SK-N-SH (cell line): ENCODE results near the gene TRDMT1. TPM values are rescaled to one million over a fixed set of nuclear protein-coding genes. Genes with fewer than 3 reads are reported as not detected.

ENCODE experiments used
- CTCF ChIA-PET: fragments of 300-600, 350-600 bp; formaldehyde crosslinking; extraction: SDS; loops from one replicate; lab custom pipeline; 2021; lab: Yijun Ruan, JAX
- POLR2A ChIA-PET: fragments of 350-600 bp; sonication (Branson Sonifier 250); formaldehyde crosslinking; extraction: SDS; loops from one replicate; lab custom pipeline; 2020; ENCODE audit warnings: antibody characterized with exemption, inconsistent platforms; lab: Yijun Ruan, JAX
- DNase-seq: peaks from one replicate; pipeline ENCODE4 v3.0.0; 2012
- H2AFZ ChIP-seq: fragments of 200-600 bp; sonication (generic); 2 replicates; pipeline ENCODE4 v1.8.1; 2016; ENCODE audit warnings: antibody characterized with exemption, mild to moderate bottlenecking, low read depth
- H3F3A ChIP-seq: fragments of 200-600 bp; sonication (generic); replicated peaks from 2 replicates; pipeline ENCODE3; 2016; ENCODE audit warnings: antibody characterized with exemption, mild to moderate bottlenecking; ENCODE audit not compliant: insufficient read depth
- H3K27ac ChIP-seq, 2 experiments: fragments of 200-500 bp in 1 of 2; fragments of 200-600 bp in 1 of 2; sonication (Bioruptor generic) in 1 of 2; sonication (generic), shearing (Covaris generic) in 1 of 2; 2 replicates each; pipeline versions ENCODE4 v1.5.1 to v1.6.1; 2014 to 2016; ENCODE audit warnings: low read depth in 2 of 2, inconsistent platforms in 1 of 2, low read length in 1 of 2, mild to moderate bottlenecking in 1 of 2, mixed read lengths in 1 of 2
- H3K27me3 ChIP-seq: fragments of 200-600 bp; sonication (generic), shearing (Covaris generic); 2 replicates; pipeline ENCODE4 v1.6.1; 2016; ENCODE audit warnings: mixed run types; ENCODE audit not compliant: insufficient read depth
- H3K36me3 ChIP-seq, 2 experiments: fragments of 200-500 bp in 1 of 2; fragments of 200-600 bp in 1 of 2; sonication (Bioruptor generic) in 1 of 2; sonication (generic) in 1 of 2; replicated peaks in 1 of 2; 2 replicates each; pipeline versions ENCODE3 to v1.5.1; 2014 to 2016; ENCODE audit warnings: low read length in 1 of 2, mild to moderate bottlenecking in 1 of 2; ENCODE audit not compliant: insufficient read depth in 2 of 2, control insufficient read depth in 1 of 2
- H3K4me1 ChIP-seq, 2 experiments: fragments of 200-500 bp in 1 of 2; fragments of 200-600 bp in 1 of 2; sonication (Bioruptor generic) in 1 of 2; sonication (generic), shearing (Covaris generic) in 1 of 2; 2 replicates each; pipeline versions ENCODE4 v1.5.1 to v1.6.1; 2014 to 2016; ENCODE audit warnings: low read depth in 1 of 2, low read length in 1 of 2, mixed run types in 1 of 2; ENCODE audit not compliant: insufficient read depth in 2 of 2, control insufficient read depth in 1 of 2
- H3K4me2 ChIP-seq: fragments of 200-600 bp; sonication (generic), shearing (Covaris generic); 2 replicates; pipeline ENCODE4 v1.6.1; 2017; ENCODE audit warnings: mixed run types
- H3K4me3 ChIP-seq, 2 experiments: fragments of 200-500 bp in 1 of 2; fragments of 200-600 bp in 1 of 2; sonication (Bioruptor generic) in 1 of 2; sonication (generic), shearing (Covaris generic) in 1 of 2; 2 replicates each; pipeline versions ENCODE4 v1.5.1 to v1.8.1; 2014 to 2016; ENCODE audit warnings: low read depth in 2 of 2, inconsistent platforms in 1 of 2, low read length in 1 of 2, mild to moderate bottlenecking in 1 of 2, mixed read lengths in 1 of 2, moderate library complexity in 1 of 2
- H3K79me2 ChIP-seq: fragments of 200-600 bp; sonication (generic); 2 replicates; pipeline ENCODE4 v1.8.1; 2017; ENCODE audit warnings: mild to moderate bottlenecking; ENCODE audit not compliant: insufficient read depth
- H3K9ac ChIP-seq: fragments of 200-600 bp; sonication (generic); 2 replicates; pipeline ENCODE4 v1.6.1; 2017; ENCODE audit warnings: mixed run types
- H3K9me2 ChIP-seq: fragments of 200-600 bp; sonication (generic); 2 replicates; pipeline ENCODE4 v1.6.1; 2017; ENCODE audit warnings: mixed run types
- H3K9me3 ChIP-seq: fragments of 200-600 bp; sonication (generic); 2 replicates; pipeline ENCODE4 v1.6.1; 2017; ENCODE audit warnings: mixed run types, mild to moderate bottlenecking, moderate library complexity
- H4K20me1 ChIP-seq: fragments of 200-600 bp; sonication (generic); 2 replicates; pipeline ENCODE4 v1.6.1; 2017; ENCODE audit warnings: mild to moderate bottlenecking, mixed run types; ENCODE audit not compliant: insufficient read depth
- ELF1 ChIP-seq: IDR thresholded peaks from 2 replicates; pipeline ENCODE4 v1.4.0; 2012
- FOSL2 ChIP-seq: IDR thresholded peaks from 2 replicates; pipeline ENCODE4 v1.4.0; 2012; ENCODE audit warnings: low read depth, mild to moderate bottlenecking, moderate library complexity, borderline replicate concordance
- JUND ChIP-seq: IDR thresholded peaks from 2 replicates; pipeline ENCODE4 v1.4.0; 2012
- POLR2AphosphoS5 ChIP-seq: IDR thresholded peaks from 2 replicates; pipeline ENCODE4 v1.6.1; 2012; ENCODE audit warnings: low read depth, low read length
- RAD21 ChIP-seq: IDR thresholded peaks from 2 replicates; pipeline ENCODE4 v1.6.1; 2012; ENCODE audit warnings: mild to moderate bottlenecking, low read length
- RCOR1 ChIP-seq: fragments of 150-350 bp; IDR thresholded peaks from 2 replicates; pipeline ENCODE4 v1.6.1; 2017; ENCODE audit warnings: antibody characterized with exemption, low read length
- RFX5 ChIP-seq: IDR thresholded peaks from 2 replicates; pipeline ENCODE4 v1.6.1; 2012; ENCODE audit warnings: mild to moderate bottlenecking, improper control_type of control experiment, low read length
- RXRA ChIP-seq: IDR thresholded peaks from 2 replicates; pipeline ENCODE4 v1.4.0; 2012; ENCODE audit warnings: low read depth, mild to moderate bottlenecking, borderline replicate concordance
- SMC3 ChIP-seq: IDR thresholded peaks from 2 replicates; pipeline ENCODE4 v1.6.1; 2012; ENCODE audit warnings: low read depth, low read length, improper control_type of control experiment
- USF2 ChIP-seq: fragments of 150-350 bp; IDR thresholded peaks from 2 replicates; pipeline ENCODE4 v1.6.1; 2017; ENCODE audit warnings: antibody characterized with exemption, low read length, low read depth, borderline replicate concordance
- WGBS: methylation state at CpG from one replicate; pipeline ENCODE4 v1.1.6; 2017; ENCODE audit warnings: low lambda C conversion rate; 5-methylcytosine and 5-hydroxymethylcytosine counted together
- polyA plus RNA-seq, 3 experiments: library from polyadenylated mRNA; depleted of rRNA; stranded (reverse); fragments of >200 nt; gene quantifications; 2 replicates each; pipeline ENCODE4 v1.2.3, GENCODE V29; 2012

TRDMT1 gene
- polyA plus RNA-seq, 1 of the 3 experiments (the other 2 are of a cell fraction) = 3.1 TPM

DNA sequence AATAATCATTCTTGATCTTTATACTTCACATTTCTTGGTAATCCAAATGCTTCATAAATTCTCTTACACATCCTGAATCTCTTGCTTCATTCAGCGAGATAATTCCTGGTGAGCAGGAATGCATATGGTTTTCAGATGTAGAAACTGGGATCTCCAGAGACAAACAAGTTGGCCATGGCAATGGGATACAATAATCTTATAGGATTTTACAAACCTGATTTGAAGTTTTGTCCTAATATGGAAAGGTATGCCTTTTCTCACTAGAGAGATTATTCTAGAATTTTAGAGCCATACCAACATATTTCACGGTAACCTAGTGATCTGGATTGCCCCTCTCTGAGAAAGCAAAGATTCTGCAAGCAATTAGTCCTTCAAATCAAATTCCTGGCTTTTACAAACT, 13.1 kb upstream of the TRDMT1 start:
- TF ChIP-seq RXRA = 0 out of 2 replicates have a peak, but pooled peaks have one; percentile 1
- no peak for TF ChIP-seq ELF1
- H3K79me2 ChIP-seq = peaks cover 30% of the 10 kb centered on the region
- peak overlapping the region; percentile 58; the same call in 1 of the 2 replicates for H2AFZ ChIP-seq
- no peaks in the 10 kb centered on the region for H3K9me3 ChIP-seq
- H3K4me2 ChIP-seq = peak overlapping the region; percentile 65
- H4K20me1 ChIP-seq = no peaks in the 10 kb centered on the region
- H3K4me3 ChIP-seq = peak overlapping the region; percentile 27 to 51; a peak in 3 of 4 replicates
- peak overlapping the region; percentile 86 for H3K9ac ChIP-seq
- WGBS = 64% methylated on average over 2 of the region's 2 CpGs
- H3K36me3 ChIP-seq = no peaks in the 10 kb centered on the region
- H3K27me3 ChIP-seq = no peaks in the 10 kb centered on the region
- ChIA-PET CTCF (interaction anchor here (1.9 to 2.0 kb wide), 2 partner anchors 14 to 16 kb away, joined by 5 to 14 read pairs; partner anchors contain the start of gene VIM), POLR2A (interaction anchor here (0.9 to 1.2 kb wide), 2 partner anchors 13 to 16 kb away, joined by 3 to 4 read pairs; partner anchors contain the start of gene TRDMT1)
- H3F3A ChIP-seq = peaks cover 66% of the 10 kb centered on the region
- H3K4me1 ChIP-seq = peaks cover 0 to 68% of the 10 kb centered on the region in 2 experiments; a peak in 3 of 4 replicates
- peak overlapping the region; percentile 88 to 100; a peak in 3 of 4 replicates for H3K27ac ChIP-seq
- DNase-seq = no peak
- no peaks in the 10 kb centered on the region for H3K9me2 ChIP-seq

DNA sequence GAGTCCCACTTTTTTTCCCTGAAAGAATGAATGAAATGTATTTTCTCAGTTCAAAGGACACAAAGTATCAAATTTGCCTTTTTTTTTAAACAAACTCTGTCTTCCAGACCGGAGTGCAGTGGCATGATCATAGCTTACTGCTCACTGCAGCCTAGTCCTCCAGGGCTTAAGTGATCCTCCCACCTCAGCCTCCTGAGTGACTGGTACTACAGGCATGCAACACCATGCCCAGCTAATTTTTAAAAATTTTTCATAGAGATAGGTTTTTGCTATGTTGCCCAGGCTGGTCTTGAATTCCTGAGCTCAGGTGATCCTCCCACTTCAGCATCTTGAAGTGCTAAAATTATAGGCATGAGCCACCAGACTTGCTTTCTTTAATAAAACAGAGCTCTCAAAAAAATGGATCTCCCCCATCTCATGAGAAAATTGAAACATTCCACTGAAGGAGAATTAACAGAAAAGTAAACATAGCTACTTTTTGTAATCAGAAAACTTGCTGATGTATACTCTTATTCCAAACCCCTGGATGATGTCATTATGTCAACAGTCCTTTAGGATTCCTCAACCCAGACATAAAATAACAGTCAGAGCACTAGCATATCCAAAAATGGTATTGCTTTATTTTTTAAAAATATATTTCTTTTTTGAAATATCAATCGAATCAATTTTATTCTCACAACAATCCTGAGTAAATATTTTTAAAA, 12.3 kb upstream of the TRDMT1 start:
- ChIA-PET CTCF (interaction anchor here (0.7 to 2.0 kb wide), 5 partner anchors 8 to 30 kb away, joined by 3 to 14 read pairs (median 3); partner anchors contain the start of gene VIM), POLR2A (interaction anchor here (0.9 to 1.2 kb wide), 2 partner anchors 12 to 16 kb away, joined by 3 to 4 read pairs; partner anchors contain the start of gene TRDMT1)
- Histone ChIP-seq H3F3A (peaks cover 65% of the 10 kb centered on the region), H3K4me2 (peak overlapping the region; percentile 65), H4K20me1 (no peaks in the 10 kb centered on the region), H3K27ac (peak overlapping the region; percentile 88 to 100; a peak in 3 of 4 replicates), H3K79me2 (peaks cover 36% of the 10 kb centered on the region), H3K27me3 (no peaks in the 10 kb centered on the region), H3K4me1 (peaks cover 0 to 70% of the 10 kb centered on the region in 2 experiments; a peak in 3 of 4 replicates), H3K36me3 (no peaks in the 10 kb centered on the region), H2AFZ (no peak overlapping the region), H3K9ac (peak overlapping the region; percentile 86; the same call in 1 of the 2 replicates), H3K9me3 (no peaks in the 10 kb centered on the region), H3K4me3 (0 out of 4 replicates have a peak overlapping the region, but pooled peaks of 1 of the 2 experiments have one; percentile 10), H3K9me2 (no peaks in the 10 kb centered on the region)
- TF ChIP-seq RAD21 (no peak), RFX5 (no peak), USF2 (no peak), POLR2AphosphoS5 (no peak), SMC3 (no peak), RCOR1 (no peak), JUND (no peak), RXRA (no peak), FOSL2 (no peak)
- DNase-seq = no peak
- WGBS = 61% methylated on average over 2 of the region's 2 CpGs
